HG03025 (cell line): ENCODE measurements around the gene RRP9.

Source experiments
- ATAC-seq: cut with Tn5 transposase; IDR thresholded peaks from one replicate; pipeline ENCODE4 v1.9.1; 2021; ENCODE audit warnings: mild to moderate bottlenecking, moderate library complexity; ENCODE audit not compliant: unreplicated experiment, low FRiP score

The RRP9 gene

DNA sequence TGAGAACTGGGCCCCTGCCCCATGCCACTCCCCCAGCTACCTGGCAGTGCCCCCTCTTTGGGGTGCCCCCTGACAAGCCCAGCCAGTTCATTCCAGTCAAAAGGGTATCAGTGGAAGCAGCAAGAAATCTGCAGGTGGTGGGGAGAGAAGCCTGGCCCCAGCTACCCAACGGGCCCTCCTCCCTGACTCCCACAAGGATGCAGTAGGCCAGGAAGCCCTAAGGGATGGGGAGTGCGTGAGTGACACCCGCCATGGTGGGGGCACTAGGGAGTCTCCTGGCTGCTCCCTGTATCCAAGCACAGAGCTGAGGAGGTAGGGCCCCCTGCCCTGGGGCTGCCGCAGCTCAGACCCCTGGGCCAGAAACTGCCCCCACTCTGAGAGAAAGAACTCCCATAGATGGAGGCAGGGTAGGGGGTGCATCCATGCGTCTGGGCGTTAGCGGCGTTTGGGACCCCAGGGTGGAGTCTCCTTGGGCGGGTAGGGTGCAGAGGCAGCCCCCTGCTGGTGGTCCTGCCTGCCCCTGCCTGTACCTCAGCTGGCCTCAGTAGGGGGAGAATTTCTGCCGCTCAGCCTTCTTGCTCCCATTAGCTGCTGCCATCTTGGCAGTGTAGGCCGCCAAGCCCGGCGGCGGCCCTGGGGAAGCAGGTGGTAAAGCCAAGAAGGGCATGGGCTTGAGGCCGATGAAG, 16.0 kb upstream of the RRP9 start:
- ATAC-seq = no peak

DNA sequence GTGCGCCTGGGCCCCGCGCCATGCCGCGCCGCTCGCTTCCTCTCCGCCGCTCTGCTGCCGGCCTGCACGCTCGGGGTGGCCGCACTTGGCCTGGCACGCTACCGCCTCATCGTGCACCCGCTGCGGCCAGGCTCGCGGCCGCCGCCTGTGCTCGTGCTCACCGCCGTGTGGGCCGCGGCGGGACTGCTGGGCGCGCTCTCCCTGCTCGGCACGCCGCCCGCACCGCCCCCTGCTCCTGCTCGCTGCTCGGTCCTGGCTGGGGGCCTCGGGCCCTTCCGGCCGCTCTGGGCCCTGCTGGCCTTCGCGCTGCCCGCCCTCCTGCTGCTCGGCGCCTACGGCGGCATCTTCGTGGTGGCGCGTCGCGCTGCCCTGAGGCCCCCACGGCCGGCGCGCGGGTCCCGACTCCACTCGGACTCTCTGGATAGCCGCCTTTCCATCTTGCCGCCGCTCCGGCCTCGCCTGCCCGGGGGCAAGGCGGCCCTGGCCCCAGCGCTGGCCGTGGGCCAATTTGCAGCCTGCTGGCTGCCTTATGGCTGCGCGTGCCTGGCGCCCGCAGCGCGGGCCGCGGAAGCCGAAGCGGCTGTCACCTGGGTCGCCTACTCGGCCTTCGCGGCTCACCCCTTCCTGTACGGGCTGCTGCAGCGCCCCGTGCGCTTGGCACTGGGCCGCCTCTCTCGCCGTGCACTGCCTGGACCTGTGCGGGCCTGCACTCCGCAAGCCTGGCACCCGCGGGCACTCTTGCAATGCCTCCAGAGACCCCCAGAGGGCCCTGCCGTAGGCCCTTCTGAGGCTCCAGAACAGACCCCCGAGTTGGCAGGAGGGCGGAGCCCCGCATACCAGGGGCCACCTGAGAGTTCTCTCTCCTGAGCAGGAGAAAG, 14.4 kb upstream of the RRP9 start:
- no peak for ATAC-seq

GRCh38 chr3:51955175-51955892, 13.6 kb upstream of the RRP9 start, which contains the start of gene GPR62:
Gene GPR62, plus strand, starts transcription at chr3:51955381. Its CDS starts 272 bp downstream, at chr3:51955653.
- no peak for ATAC-seq

DNA sequence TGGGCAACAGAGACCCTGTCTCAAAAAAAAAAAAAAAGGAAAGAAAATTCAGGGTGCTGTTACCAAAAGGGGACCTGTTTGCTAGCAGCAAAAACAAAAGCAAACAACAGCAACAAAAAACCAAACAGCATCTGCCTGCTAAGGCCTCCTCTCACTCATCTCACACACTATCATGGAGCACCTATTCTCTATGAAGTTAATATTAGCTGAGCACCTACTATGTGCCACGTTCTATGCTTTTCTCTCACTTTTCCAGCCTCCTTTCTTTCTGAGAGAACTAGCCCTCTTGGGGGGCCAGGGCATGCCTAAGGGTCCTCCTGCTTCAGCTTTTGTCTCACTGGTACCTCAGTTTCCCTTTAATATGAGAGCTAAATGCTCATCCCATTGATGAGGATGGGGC, 13.0 kb upstream of the RRP9 start:
- ATAC-seq = no peak

GRCh38 chr3:51954105-51954504, 12.4 kb upstream of the RRP9 start:
- ATAC-seq = no peak

DNA sequence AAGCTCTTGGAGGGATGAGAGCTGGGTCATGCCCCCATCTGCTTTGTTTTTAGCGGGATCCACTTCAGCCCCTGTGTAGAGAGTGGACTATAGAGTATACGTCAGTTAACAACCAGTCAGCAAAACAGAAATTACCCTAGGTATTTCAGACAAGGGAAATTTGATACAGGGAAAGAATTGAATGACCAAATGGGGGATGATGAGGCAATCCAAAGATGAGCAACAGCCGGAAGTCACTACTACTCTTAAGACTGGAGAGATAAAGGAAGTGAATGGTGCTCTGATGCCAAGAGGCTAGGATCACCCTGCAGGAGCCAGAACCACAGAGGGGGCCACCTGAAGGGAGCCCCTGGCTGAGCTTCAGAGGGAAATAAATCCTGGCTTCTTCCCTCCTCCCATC, 11.7 kb upstream of the RRP9 start:
- no peak for ATAC-seq

GRCh38 chr3:51950899-51951298, 9.2 kb upstream of the RRP9 start:
- no peak for ATAC-seq

DNA sequence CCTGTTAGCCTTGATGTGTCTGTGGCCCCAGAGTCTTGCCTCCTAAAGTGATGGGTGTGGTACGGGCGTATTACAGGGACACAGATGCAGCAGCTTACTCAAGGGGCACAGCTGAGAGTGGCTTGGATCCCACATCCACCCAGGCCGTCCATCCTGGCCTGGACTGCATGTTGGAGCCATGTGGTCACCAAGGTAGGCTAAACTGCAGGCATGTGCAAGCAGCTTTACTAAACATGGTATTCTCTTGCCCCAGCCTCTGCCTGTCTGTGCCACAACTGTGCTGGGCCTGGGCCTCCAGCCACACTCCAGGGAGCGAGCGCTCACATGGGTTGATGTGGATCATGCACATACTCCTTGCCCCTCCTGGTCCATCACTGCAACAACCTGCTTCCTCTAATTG, 7.4 kb upstream of the RRP9 start:
- no peak for ATAC-seq

GRCh38 chr3:51948016-51948580, 6.4 kb upstream of the RRP9 start:
- no peak for ATAC-seq

- no peak for ATAC-seq
Observed at GRCh38 chr3:51947215-51947900, 5.7 kb upstream of the RRP9 start.

GRCh38 chr3:51946796-51947195, 5.1 kb upstream of the RRP9 start:
- ATAC-seq = no peak

DNA sequence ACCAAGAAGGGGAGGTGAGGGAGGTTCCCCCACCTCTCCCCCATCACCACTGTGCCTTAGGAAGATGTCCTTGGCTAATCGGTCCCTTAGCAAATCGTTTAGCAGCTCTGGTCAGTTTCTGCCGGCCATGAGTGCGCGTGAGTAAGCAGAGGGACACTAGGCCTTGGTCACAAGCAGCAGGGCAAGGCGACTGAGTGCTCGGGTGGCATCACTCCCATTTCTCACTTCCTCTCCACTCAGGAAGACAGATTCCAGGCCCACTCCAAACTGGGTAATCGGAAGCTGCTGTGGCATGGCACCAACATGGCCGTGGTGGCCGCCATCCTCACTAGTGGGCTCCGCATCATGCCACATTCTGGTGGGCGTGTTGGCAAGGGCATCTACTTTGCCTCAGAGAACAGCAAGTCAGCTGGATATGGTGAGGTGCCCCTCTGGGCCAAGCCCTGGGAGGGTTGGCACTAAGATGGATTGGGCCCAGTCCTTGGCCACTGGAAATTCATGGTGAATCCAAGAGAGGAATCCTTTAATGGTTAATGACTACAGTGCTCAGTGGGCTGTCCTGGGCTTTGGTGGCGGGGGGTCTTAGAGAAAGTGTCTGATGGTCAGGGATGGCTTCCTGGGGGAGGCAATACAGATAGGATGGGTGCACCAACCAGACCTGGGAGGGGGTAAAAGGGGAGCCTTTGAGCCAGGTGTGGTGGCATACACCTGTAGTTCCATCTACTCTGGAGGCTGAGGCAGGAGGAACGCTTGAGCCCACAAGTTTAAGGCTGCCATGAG, 4.4 kb upstream of the RRP9 start:
- ATAC-seq = no peak

- ATAC-seq = no peak
Observed at GRCh38 chr3:51945031-51945840, 3.5 kb upstream of the RRP9 start.

DNA sequence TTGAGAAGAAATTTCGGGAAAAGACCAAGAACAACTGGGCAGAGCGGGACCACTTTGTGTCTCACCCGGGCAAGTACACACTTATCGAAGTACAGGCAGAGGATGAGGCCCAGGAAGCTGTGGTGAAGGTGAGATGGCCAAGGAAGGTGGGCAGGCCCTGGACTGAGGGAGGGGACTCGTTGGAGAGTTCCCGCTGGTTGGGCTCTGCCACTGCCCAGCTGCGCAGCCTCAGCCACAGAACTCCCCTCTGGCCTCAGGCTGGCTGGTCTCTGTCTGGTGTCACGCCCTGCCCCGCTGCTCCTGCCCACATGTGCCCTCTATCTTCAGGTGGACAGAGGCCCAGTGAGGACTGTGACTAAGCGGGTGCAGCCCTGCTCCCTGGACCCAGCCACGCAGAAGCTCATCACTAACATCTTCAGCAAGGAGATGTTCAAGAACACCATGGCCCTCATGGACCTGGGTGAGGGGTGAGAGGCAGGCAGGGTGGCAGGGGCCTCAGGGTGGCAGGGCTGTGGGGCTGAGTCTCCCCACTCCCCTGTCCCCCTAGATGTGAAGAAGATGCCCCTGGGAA, 2.8 kb upstream of the RRP9 start:
- ATAC-seq = no peak

DNA sequence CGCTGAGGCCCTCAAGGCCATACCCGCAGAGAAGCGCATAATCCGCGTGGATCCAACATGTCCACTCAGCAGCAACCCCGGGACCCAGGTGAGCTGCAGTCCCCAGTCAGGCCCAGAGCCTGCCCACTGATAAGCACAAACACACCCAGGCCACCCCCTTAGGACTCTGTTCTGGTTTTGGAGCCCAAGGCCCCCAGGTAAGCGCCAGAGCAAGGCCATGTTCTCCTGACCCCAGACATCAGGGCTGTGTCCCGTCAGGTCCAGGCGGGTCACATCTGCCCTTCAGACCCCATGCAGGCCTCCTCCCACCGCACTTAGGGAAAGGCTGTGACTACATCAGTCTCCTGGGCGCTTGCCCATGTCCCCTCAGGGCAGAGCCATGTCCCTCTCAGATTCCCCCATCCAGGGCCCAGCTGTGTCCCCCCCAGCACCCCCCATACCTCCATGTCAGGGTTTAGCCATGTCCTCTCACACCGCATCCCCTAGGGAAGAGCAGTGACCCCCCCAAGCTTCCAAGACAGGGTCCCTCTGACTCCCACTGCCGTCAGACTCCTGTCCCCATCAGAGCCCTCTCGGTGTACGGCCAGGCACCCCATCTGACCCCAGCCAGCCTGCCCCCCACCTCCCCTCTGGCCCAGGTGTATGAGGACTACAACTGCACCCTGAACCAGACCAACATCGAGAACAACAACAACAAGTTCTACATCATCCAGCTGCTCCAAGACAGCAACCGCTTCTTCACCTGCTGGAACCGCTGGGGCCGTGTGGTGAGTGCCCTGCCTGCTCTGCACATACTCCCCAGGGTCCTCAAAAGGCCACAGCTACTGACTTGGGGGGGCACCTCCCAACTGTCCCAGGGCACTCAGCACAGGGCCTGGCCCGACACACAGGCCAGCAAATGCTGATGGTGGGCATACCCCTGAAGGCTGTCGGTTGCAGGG, 2.0 kb upstream of the RRP9 start:
- ATAC-seq = no peak

DNA sequence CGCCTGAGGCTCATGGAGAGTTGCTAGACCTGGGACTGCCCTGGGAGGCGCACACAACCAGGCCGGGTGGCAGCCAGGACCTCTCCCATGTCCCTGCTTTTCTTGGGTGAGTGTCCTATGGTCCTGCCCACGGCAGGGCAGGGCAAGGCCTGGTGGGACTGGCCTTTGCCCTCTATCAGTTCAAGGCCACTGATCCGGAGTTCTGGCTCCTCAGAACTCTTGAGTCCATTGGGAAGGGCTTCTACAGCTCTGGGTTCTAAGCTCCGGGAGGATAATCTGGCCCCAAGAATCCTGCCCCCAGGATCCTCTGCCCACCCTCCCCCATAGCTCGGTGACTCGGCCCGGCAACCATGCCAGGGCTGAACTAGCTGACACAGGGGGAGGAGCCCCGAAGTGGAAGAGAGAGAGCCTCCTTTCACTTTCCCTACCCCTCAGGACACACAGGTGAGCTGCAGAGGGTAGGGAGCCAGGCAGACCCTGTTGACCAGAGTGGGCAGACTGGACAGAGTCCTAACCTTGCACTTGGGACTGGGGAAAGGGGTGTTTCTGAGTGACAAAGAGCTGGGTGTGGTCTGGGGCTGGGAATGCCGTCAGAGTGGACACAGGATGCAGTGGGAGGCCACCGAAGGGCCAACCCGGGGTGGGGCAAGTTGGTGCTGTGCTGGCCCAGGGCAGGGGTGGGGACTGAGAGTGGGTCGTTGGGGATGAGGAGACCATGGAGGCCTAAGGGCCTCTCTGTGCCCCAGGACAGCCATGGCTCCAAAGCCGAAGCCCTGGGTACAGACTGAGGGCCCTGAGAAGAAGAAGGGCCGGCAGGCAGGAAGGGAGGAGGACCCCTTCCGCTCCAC, 1.1 kb upstream of the RRP9 start:
- ATAC-seq = no peak

- no peak for ATAC-seq
Observed at GRCh38 chr3:51941463-51941797, 274 bp downstream of the RRP9 start.
